BLaER1 treated with 17β-estradiol and CSF1 and Interleukin-3, amounts not matched to agents 10 nM and 100 nM (cell line): Measurements from ENCODE around the gene GRK4.
"Not testable (repeated sequence)": the region's sequence is repeated elsewhere in the genome, so short reads cannot be mapped to it uniquely, and the experiment has no call there.

Experiments used
- H3K27ac ChIP-seq, 11 experiments: shearing (Covaris generic); formaldehyde crosslinking; 2 replicates each; pipeline ENCODE4 v1.8.1; 2022
- H3K27me3 ChIP-seq, 11 experiments: shearing (Covaris generic); formaldehyde crosslinking; 2 replicates each; pipeline ENCODE4 v1.8.1; 2022
- H3K36me3 ChIP-seq, 11 experiments: shearing (Covaris generic); formaldehyde crosslinking; 2 replicates each; pipeline ENCODE4 v1.8.1; 2022
- H3K4me1 ChIP-seq, 10 experiments: shearing (Covaris generic); formaldehyde crosslinking; 2 replicates each; pipeline ENCODE4 v1.8.1; 2022
- H3K4me2 ChIP-seq, 11 experiments: shearing (Covaris generic); formaldehyde crosslinking; 2 replicates each; pipeline ENCODE4 v1.8.1; 2022
- H3K4me3 ChIP-seq, 10 experiments: shearing (Covaris generic); formaldehyde crosslinking; 2 replicates each; pipeline ENCODE4 v1.8.1; 2022
- H3K9ac ChIP-seq, 11 experiments: shearing (Covaris generic); formaldehyde crosslinking; 2 replicates each; pipeline ENCODE4 v1.8.1; 2022
- H3K9me3 ChIP-seq, 11 experiments: shearing (Covaris generic); formaldehyde crosslinking; replicated peaks in 1 of 11; 2 replicates each; pipeline ENCODE4 v1.8.1; 2022
- H4K20me1 ChIP-seq, 11 experiments: shearing (Covaris generic); formaldehyde crosslinking; 2 replicates each; pipeline ENCODE4 v1.8.1; 2022
- Cebpa-rat ChIP-seq, 11 experiments: shearing (Covaris generic); IDR thresholded peaks; 2 replicates each; pipeline ENCODE4 v1.8.1; 2022

The GRK4 gene

GRCh38 chr4:2968381-2968780 is 5.0 kb downstream of the GRK4 start:
- Histone ChIP-seq H3K9ac (no peak overlapping the region), H3K4me2 (no peak overlapping the region), H4K20me1 (peaks cover 0 to 7% (median 0%) of the 10 kb centered on the region in 11 experiments; a peak in 2 of 22 replicates), H3K36me3 (no peaks in the 10 kb centered on the region), H3K4me1 (peaks cover 13 to 19% (median 16%) of the 10 kb centered on the region in 10 experiments), H3K9me3 (no peaks in the 10 kb centered on the region), H3K27ac (no peak overlapping the region), H3K27me3 (no peaks in the 10 kb centered on the region), H3K4me3 (no peak overlapping the region)
- TF ChIP-seq Cebpa-rat (IDR thresholded peaks at IDR 0.05): no peak

GRCh38 chr4:2971275-2971674 is 7.9 kb downstream of the GRK4 start:
- Histone ChIP-seq H3K4me3 (no peak overlapping the region), H3K9me3 (no peaks in the 10 kb centered on the region), H3K27ac (no peak overlapping the region), H3K4me1 (no peaks in the 10 kb centered on the region), H3K27me3 (no peaks in the 10 kb centered on the region), H4K20me1 (no peaks in the 10 kb centered on the region), H3K4me2 (no peak overlapping the region), H3K9ac (no peak overlapping the region), H3K36me3 (no peaks in the 10 kb centered on the region)
- no peak for TF ChIP-seq Cebpa-rat (IDR thresholded peaks at IDR 0.05)

GRCh38 chr4:2977211-2978088 is 14.1 kb downstream of the GRK4 start:
- peak overlapping the region in 2 of 11 experiments; percentile 8 to 23; a peak in 2 of 22 replicates for H3K4me2 ChIP-seq
- H3K4me3 ChIP-seq: no peak overlapping the region
- no peak for TF ChIP-seq Cebpa-rat (IDR thresholded peaks at IDR 0.05)
- no peaks in the 10 kb centered on the region for H4K20me1 ChIP-seq
- no peaks in the 10 kb centered on the region for H3K27me3 ChIP-seq
- peaks cover 0 to 22% (median 14%) of the 10 kb centered on the region in 11 experiments; a peak in 10 of 22 replicates for H3K36me3 ChIP-seq
- peaks cover 0 to 7% (median 0%) of the 10 kb centered on the region in 10 experiments; a peak in 3 of 20 replicates for H3K4me1 ChIP-seq
- H3K9ac ChIP-seq: no peak overlapping the region
- peaks cover 28 to 38% (median 31%) of the 10 kb centered on the region in 11 experiments for H3K9me3 ChIP-seq
- no peak overlapping the region for H3K27ac ChIP-seq

- Histone ChIP-seq H3K9ac (no peak overlapping the region), H3K9me3 (peaks cover 28 to 51% (median 39%) of the 10 kb centered on the region in 11 experiments), H3K27ac (no peak overlapping the region), H3K4me2 (no peak overlapping the region), H3K36me3 (peaks cover 0 to 22% (median 14%) of the 10 kb centered on the region in 11 experiments; a peak in 10 of 22 replicates), H4K20me1 (no peaks in the 10 kb centered on the region; a peak in 1 of 22 replicates), H3K4me1 (peaks cover 0 to 7% (median 0%) of the 10 kb centered on the region in 10 experiments; a peak in 3 of 20 replicates), H3K4me3 (peak overlapping the region in 1 of 10 experiments; percentile 23; a peak in 2 of 20 replicates), H3K27me3 (no peaks in the 10 kb centered on the region)
- no peak for TF ChIP-seq Cebpa-rat (IDR thresholded peaks at IDR 0.05)
Measured at GRCh38 chr4:2981256-2981819, 18.0 kb downstream of the GRK4 start.

GRCh38 chr4:2982012-2982411 is 18.6 kb downstream of the GRK4 start:
- Histone ChIP-seq H3K4me2 (no peak overlapping the region), H3K9me3 (peaks cover 28 to 51% (median 40%) of the 10 kb centered on the region in 11 experiments), H3K27me3 (no peaks in the 10 kb centered on the region), H3K27ac (no peak overlapping the region), H3K4me1 (peaks cover 0 to 7% (median 0%) of the 10 kb centered on the region in 10 experiments; a peak in 3 of 20 replicates), H3K36me3 (peaks cover 0 to 22% (median 14%) of the 10 kb centered on the region in 11 experiments; a peak in 10 of 22 replicates), H3K4me3 (no peak overlapping the region), H3K9ac (no peak overlapping the region), H4K20me1 (no peaks in the 10 kb centered on the region; a peak in 1 of 22 replicates)
- no peak for TF ChIP-seq Cebpa-rat (IDR thresholded peaks at IDR 0.05)

- not testable (repeated sequence) for H3K4me1 ChIP-seq
Measured at GRCh38 chr4:2983715-2984114, 20.3 kb downstream of the GRK4 start.

GRCh38 chr4:2991243-2991642 is 27.9 kb downstream of the GRK4 start:
- Histone ChIP-seq H3K9me3 (peaks cover 0 to 8% (median 0%) of the 10 kb centered on the region in 11 experiments; a peak in 3 of 22 replicates), H3K36me3 (no peaks in the 10 kb centered on the region), H3K27ac (no peak overlapping the region), H3K27me3 (no peaks in the 10 kb centered on the region), H3K4me3 (no peak overlapping the region), H3K4me2 (no peak overlapping the region), H4K20me1 (no peaks in the 10 kb centered on the region), H3K4me1 (no peaks in the 10 kb centered on the region), H3K9ac (no peak overlapping the region)
- no peak for TF ChIP-seq Cebpa-rat (IDR thresholded peaks at IDR 0.05)

More at GRCh38 chr4:2983715-2984114, 20.3 kb downstream of the GRK4 start:
- H3K9ac ChIP-seq, H3K4me3 ChIP-seq, H4K20me1 ChIP-seq, H3K27me3 ChIP-seq, H3K4me2 ChIP-seq, H3K27ac ChIP-seq: not testable (repeated sequence)
- peaks cover 28 to 52% (median 40%) of the 10 kb centered on the region in 11 experiments for H3K9me3 ChIP-seq
- H3K36me3 ChIP-seq: peaks cover 0 to 22% (median 14%) of the 10 kb centered on the region in 11 experiments; a peak in 10 of 22 replicates

GRCh38 chr4:2994917-2995316 is 31.5 kb downstream of the GRK4 start:
- Histone ChIP-seq H3K36me3 (no peaks in the 10 kb centered on the region), H3K4me3 (no peak overlapping the region), H3K4me1 (no peaks in the 10 kb centered on the region), H3K9me3 (no peaks in the 10 kb centered on the region), H3K4me2 (no peak overlapping the region), H3K27me3 (no peaks in the 10 kb centered on the region), H3K27ac (no peak overlapping the region), H3K9ac (no peak overlapping the region), H4K20me1 (no peaks in the 10 kb centered on the region)
- TF ChIP-seq Cebpa-rat (IDR thresholded peaks at IDR 0.05): no peak

- Histone ChIP-seq H3K4me1 (no peaks in the 10 kb centered on the region), H3K9ac (no peak overlapping the region), H3K36me3 (no peaks in the 10 kb centered on the region), H3K4me2 (no peak overlapping the region), H3K4me3 (no peak overlapping the region), H3K9me3 (no peaks in the 10 kb centered on the region), H3K27ac (no peak overlapping the region), H4K20me1 (no peaks in the 10 kb centered on the region), H3K27me3 (no peaks in the 10 kb centered on the region)
- no peak for TF ChIP-seq Cebpa-rat (IDR thresholded peaks at IDR 0.05)
Measured at GRCh38 chr4:2995546-2996265, 32.3 kb downstream of the GRK4 start.
